OCI-LY7 (cell line): ENCODE measurements around the gene ANKZF1.

Experiments
- EZH2phosphoT487 ChIP-seq: fragments of 200-600 bp; sonication (generic); IDR thresholded peaks from 2 replicates; pipeline ENCODE4 v1.6.1; 2018; ENCODE audit warnings: low read depth, borderline replicate concordance, mild to moderate bottlenecking, mixed run types, antibody characterized with exemption, low read length, moderate library complexity, mixed read lengths
- TF ChIP-seq, protein P1 (sequence below): fragments of 200-600 bp; sonication (generic); conservative IDR thresholded peaks from 2 replicates; pipeline ENCODE4 v1.5.1; 2014; ENCODE audit warnings: mild to moderate bottlenecking, antibody characterized with exemption, low read length, moderate library complexity, mixed read lengths

- TF ChIP-seq, protein P1, sequence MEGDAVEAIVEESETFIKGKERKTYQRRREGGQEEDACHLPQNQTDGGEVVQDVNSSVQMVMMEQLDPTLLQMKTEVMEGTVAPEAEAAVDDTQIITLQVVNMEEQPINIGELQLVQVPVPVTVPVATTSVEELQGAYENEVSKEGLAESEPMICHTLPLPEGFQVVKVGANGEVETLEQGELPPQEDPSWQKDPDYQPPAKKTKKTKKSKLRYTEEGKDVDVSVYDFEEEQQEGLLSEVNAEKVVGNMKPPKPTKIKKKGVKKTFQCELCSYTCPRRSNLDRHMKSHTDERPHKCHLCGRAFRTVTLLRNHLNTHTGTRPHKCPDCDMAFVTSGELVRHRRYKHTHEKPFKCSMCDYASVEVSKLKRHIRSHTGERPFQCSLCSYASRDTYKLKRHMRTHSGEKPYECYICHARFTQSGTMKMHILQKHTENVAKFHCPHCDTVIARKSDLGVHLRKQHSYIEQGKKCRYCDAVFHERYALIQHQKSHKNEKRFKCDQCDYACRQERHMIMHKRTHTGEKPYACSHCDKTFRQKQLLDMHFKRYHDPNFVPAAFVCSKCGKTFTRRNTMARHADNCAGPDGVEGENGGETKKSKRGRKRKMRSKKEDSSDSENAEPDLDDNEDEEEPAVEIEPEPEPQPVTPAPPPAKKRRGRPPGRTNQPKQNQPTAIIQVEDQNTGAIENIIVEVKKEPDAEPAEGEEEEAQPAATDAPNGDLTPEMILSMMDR: no peak
- TF ChIP-seq EZH2phosphoT487: no peak
Observed at GRCh38 chr2:219199470-219200211, 30.0 kb upstream of the ANKZF1 start.
